GM12874 (cell line): ENCODE data around the gene MCFD2.

Source experiments
- TF ChIP-seq, protein P1 (sequence below): IDR thresholded peaks from 2 replicates; pipeline ENCODE4 v1.5.1; 2011; ENCODE audit warnings: low read depth, mild to moderate bottlenecking, control low read depth, low read length, moderate library complexity; ENCODE audit not compliant: insufficient read depth

The MCFD2 gene

DNA sequence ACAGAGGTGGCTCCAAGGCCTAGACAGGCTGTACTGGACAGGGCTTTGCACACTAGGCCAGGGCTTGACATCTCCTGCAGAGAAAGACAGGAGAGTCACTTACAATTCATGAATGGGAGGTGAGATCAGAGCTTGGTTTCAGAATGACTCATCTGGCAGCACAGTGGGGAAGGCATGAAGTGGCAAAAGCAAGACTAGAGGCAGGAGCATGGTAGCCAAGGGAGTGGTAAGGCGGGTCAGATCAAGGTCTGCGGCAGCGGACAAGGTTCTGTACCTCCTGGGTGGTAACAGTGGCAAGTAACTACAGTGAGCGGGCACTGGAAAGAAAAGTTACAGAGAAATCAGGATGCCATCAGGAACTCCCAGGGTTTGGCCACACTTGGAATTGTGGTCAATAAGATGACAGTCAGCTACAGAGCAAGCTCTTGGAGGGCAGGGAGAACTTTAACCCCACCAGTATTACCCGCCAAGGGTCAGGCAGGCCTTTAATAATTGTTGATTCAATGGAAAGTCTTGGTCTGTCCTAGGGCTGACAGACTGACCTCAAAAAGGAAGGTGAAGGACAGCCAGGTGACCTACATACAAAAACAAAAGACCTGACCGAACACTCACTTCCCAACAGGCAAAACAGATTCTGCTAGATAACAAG lies 5.7 kb downstream of the MCFD2 start:
- TF ChIP-seq, protein P1, sequence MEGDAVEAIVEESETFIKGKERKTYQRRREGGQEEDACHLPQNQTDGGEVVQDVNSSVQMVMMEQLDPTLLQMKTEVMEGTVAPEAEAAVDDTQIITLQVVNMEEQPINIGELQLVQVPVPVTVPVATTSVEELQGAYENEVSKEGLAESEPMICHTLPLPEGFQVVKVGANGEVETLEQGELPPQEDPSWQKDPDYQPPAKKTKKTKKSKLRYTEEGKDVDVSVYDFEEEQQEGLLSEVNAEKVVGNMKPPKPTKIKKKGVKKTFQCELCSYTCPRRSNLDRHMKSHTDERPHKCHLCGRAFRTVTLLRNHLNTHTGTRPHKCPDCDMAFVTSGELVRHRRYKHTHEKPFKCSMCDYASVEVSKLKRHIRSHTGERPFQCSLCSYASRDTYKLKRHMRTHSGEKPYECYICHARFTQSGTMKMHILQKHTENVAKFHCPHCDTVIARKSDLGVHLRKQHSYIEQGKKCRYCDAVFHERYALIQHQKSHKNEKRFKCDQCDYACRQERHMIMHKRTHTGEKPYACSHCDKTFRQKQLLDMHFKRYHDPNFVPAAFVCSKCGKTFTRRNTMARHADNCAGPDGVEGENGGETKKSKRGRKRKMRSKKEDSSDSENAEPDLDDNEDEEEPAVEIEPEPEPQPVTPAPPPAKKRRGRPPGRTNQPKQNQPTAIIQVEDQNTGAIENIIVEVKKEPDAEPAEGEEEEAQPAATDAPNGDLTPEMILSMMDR, result no peak

DNA sequence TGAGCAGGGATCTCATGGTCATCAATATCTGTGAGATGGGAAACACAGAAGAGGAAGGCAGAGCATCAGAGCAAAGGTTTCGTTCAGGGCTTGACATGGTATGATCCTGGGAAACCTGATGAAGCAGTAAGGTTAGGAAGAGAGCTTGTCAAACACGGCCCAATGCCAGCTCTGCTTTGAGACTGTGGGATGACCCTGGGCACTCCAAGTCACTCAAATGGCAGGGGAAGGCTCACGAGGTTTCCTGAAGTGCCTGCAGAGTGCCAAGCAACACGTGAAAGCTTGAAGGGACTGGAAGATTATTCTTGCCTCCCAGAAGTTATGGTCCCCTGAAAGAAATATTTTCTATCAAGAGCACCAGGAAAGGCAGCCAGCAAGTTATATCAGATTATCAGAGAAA lies 6.5 kb downstream of the MCFD2 start:
- TF ChIP-seq, protein P1, result no peak

DNA sequence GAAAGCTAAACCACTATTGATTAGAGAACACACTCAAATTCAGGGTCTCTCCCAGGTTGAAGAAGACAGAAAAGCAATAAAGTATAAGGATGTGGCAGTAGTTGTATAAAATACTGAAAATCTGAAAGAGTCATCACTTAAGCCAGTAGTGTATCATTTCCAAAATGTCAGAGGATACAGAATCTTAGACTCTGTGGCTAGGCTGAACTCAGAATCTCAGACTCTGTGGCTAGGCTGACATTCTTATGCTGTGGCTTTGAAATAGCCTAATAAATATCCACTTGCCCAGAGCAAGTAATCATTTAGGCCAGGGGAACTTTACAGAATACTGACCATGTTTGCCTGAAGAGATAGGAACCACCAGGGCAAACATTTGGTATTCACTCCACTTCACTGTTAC lies 13.1 kb downstream of the MCFD2 start:
- TF ChIP-seq, protein P1, result no peak

DNA sequence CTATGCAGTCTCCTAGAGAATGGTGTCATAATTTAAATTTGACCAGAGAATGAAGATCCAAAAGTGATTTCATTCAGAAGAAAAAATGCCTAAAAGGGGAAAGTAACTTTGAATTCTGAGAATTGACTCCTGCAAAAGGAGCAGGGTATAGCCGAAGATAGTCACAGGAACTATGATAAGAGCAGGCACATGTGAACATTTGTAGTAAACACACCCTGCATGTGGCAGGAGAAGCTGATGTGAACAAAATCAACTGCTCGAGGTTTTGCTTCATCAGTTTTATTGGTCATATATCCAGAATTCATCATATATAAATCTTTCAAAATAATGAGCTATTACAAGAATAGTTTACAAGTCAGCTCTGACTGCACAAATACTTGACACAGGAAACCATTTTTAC lies 14.0 kb downstream of the MCFD2 start:
- TF ChIP-seq, protein P1, result no peak

DNA sequence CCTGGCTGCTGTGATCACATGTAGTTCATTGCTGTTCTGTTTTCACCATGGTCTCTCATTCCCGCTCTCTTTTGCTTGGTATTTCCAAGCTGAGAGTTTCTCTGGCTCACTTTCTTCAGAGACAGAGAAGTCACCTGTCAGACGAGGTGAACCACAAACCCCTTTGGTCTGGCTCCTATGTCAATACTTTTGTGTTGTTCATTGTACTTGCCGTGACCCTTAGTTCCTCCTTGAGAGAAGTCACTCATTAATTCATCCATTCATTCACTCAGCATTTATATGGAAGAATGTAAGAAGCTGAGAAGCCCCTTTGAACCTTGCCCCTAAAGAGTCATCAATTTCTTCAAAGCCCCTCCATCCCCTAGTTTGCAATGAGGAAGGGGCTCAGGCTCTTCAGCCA lies 15.2 kb downstream of the MCFD2 start:
- TF ChIP-seq, protein P1, result no peak

DNA sequence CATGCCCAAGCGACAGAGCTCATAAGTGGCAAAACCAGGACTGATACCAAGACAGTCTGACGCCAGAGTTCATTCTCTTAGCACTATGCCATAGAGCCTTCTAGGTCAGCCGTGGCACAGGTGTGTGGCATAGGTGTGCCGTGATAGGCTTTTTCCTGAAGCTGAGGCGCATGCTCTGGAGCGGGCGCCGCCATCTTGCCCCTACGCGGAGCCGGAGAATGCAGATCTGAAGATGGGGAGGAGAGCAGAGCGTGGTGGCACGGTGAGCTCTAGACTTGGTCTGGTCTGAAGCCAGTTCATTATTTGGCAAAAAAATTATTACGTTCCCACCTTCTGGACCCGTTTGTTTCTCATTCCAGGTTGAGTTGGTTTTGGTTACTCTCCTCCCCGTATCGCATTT lies 16.6 kb downstream of the MCFD2 start:
- TF ChIP-seq, protein P1, result no peak

DNA sequence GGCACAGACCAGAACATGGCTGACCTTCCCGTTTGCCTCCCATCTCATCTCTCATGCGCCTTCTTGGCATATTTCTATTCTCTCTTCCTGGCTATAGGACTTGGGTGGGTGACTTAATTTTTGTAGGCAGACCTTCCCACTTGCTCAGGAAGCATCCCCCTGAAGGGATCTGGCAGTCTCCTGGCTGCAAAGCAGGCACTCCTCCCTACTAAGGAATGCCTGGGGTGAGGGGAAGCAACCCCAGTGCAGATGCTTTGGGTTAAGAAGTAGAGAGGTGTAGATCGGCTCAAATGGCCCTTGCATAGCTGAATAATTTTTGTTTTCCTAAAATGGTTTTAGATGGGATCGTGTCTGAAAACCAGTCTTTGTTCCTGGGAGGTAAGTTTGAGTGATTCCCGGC lies 17.6 kb downstream of the MCFD2 start:
- TF ChIP-seq, protein P1, result no peak
